GM18526 (cell line): Measurements from ENCODE around the gene FBXL22.

Experiments
- POLR2A ChIP-seq: IDR thresholded peaks from 3 replicates; pipeline ENCODE4 v1.6.1; 2011; ENCODE audit not compliant: insufficient read length; ENCODE audit errors: extremely low read depth

FBXL22 gene, protein sequence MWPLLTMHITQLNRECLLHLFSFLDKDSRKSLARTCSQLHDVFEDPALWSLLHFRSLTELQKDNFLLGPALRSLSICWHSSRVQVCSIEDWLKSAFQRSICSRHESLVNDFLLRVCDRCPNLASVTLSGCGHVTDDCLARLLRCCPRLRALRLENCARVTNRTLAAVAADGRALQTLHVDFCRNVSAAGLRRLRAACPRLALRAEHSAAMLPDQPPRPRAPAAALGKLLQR

DNA sequence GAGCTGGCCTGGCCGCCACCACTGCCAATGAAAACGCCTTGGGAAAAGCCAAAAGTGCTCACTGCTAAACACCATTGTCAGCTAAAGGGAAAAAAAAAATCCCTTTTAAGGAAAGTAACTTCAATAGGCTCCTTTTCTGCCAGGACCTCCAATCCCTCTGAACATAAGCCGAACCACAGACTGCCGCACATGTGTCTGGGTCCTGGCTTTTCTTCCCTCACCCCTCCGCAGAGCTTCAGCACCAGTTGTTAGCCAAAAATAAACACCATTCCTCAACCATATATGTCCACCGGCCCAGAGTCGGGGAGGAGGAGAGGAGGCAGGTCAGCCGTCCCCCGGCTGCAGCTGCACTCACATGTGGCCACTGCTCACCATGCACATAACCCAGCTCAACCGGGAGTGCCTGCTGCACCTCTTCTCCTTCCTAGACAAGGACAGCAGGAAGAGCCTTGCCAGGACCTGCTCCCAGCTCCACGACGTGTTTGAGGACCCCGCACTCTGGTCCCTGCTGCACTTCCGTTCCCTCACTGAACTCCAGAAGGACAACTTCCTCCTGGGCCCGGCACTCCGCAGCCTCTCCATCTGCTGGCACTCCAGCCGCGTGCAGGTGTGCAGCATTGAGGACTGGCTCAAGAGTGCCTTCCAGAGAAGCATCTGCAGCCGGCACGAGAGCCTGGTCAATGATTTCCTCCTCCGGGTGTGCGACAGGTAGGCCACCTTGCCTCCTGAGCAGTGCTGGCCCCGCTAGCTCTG, at the start of gene FBXL22:
Gene FBXL22 (plus strand): TSS at position 350 of the 753 bp plus-strand sequence. CDS start 6 bp downstream, at position 356.
- no peak for TF ChIP-seq POLR2A

GRCh38 chr15:63551400-63551799, 45.8 kb upstream of the FBXL22 start:
- no peak for TF ChIP-seq POLR2A

- no peak for TF ChIP-seq POLR2A
Measured at GRCh38 chr15:63553388-63553791, 43.8 kb upstream of the FBXL22 start.

GRCh38 chr15:63554337-63554927, 42.8 kb upstream of the FBXL22 start:
- TF ChIP-seq POLR2A, result no peak

DNA sequence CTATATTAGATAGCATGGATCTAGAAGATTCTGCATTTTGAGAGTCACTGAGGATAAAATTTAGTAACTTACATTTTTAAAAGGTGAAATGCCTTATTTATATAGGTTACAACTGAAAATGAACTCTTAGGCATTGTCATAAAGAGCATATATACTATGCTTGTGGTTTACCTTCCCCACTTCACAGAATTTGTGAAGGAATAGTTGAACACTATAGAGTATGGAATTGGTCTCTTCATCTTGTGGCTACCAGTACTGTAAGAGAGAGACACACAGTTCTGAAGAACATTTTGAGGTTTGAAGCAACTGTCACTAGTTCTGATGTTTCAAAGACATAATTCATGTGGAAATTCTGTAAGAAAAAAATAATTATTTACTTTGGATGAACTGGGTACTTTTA, 41.7 kb upstream of the FBXL22 start:
- TF ChIP-seq POLR2A, result no peak

- no peak for TF ChIP-seq POLR2A
Measured at GRCh38 chr15:63556246-63556645, 40.9 kb upstream of the FBXL22 start.

GRCh38 chr15:63556736-63557135, 40.5 kb upstream of the FBXL22 start:
- no peak for TF ChIP-seq POLR2A

DNA sequence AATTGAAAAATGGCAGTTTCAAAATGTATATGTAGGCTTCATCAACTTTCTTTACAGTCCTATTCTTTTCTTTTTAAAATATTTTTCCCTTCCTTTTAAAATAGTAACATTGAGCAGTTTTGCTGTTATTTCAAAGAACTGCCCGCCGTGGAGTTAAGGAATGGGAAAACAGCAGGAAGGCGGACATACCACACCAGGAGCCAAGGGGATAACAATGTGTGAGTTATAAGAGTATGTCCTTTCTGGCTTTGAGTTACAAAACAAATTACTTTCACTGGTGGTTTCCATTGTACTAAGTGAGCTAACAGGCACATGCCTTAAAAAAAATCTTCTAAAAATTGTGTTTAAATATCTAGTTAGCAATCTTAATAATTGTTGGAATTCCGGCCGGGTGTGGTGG, 37.4 kb upstream of the FBXL22 start:
- TF ChIP-seq POLR2A, result no peak

DNA sequence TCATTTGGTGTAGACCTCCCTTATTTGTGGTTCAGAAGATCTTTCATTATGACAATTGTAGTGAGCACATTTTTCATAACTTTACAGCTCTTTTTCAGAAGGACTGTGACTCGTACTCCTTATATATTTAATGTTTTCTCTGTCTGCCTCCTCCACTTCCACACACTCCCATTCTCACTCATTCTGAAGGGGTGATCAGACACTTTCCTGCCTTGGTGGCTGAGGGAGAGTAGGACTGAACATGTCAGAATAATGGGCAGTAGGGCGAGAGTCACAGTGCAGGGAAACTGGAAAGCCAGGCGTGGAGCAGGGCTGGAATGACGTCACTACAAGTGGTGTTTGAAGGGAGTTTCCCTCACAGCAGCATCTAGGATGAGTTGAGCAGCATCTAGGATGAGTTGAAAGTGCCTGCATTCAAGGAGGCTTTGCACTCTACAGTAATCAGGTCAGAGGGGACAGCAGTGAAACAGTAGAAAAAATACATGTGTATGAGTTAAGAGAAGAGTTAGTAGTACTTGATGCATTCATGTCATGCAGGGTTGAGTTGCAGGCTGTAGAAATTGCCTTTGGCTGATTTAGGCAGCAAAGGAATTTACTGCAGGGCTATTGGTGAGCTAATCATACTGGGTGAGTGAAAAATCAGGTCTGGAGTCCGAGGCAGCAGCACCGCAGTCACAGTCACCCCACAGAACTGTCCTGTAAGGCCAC, 36.3 kb upstream of the FBXL22 start:
- TF ChIP-seq POLR2A, result no peak

GRCh38 chr15:63564093-63564492, 33.1 kb upstream of the FBXL22 start:
- TF ChIP-seq POLR2A, result no peak

GRCh38 chr15:63565536-63566186, 31.5 kb upstream of the FBXL22 start:
- TF ChIP-seq POLR2A, result no peak

GRCh38 chr15:63572749-63573464, 24.3 kb upstream of the FBXL22 start:
- no peak for TF ChIP-seq POLR2A

- no peak for TF ChIP-seq POLR2A
Measured at GRCh38 chr15:63573533-63573932, 23.7 kb upstream of the FBXL22 start.

- TF ChIP-seq POLR2A, result no peak
Measured at GRCh38 chr15:63575312-63575711, 21.9 kb upstream of the FBXL22 start.
